KOPT-K1 (cell line): ENCODE results near the gene CDK11B.
A peak's percentile ranks its signal among the peaks of the same experiment; 100 is the strongest.
"Not testable (repeated sequence)": the region's sequence is repeated elsewhere in the genome, so short reads cannot be mapped to it uniquely, and the experiment has no call there.

Source experiments
- H3K27ac ChIP-seq: fragments of 200-600 bp; sonication (generic); 2 replicates; pipeline ENCODE4 v1.5.1; 2016; ENCODE audit warnings: antibody characterized with exemption, mild to moderate bottlenecking, low read depth, low read length; ENCODE audit not compliant: poor library complexity, severe bottlenecking
- H3K36me3 ChIP-seq: fragments of 200-600 bp; sonication (generic); 2 replicates; pipeline ENCODE4 v1.5.1; 2017; ENCODE audit warnings: antibody characterized with exemption, mild to moderate bottlenecking, low read length, moderate library complexity; ENCODE audit not compliant: insufficient read depth
- H3K9me3 ChIP-seq: fragments of 200-600 bp; sonication (generic); 2 replicates; pipeline ENCODE4 v1.5.1; 2017; ENCODE audit warnings: antibody characterized with exemption, low read length, mild to moderate bottlenecking; ENCODE audit not compliant: insufficient read depth, poor library complexity, severe bottlenecking

The CDK11B gene

GRCh38 chr1:1640711-1641461, 17.9 kb downstream of the CDK11B start:
- H3K9me3 ChIP-seq, H3K27ac ChIP-seq: not testable (repeated sequence)
- peaks cover 31% of the 10 kb centered on the region; the same call in 1 of the 2 replicates for H3K36me3 ChIP-seq

DNA sequence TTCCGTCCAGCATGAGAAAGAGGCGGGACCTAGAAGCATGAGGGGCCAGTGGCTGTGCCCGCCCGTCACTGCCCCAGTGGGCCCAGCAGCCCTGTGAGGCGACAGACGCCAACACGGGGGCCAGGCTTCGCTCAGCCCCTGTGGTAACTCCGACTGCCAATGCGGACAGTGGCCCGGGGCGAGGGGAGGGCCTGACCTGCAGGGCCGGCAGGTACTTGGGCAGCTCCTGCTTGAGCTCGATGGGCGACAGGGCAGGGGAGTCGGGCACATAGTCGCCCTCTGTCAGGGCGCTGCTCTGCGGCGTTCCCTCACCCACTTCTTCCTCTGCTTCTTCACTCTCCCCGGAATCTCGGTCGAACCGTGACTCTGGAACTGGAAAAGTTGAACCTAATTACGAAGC, 18.7 kb downstream of the CDK11B start:
- H3K36me3 ChIP-seq: peaks cover 27% of the 10 kb centered on the region; the same call in 1 of the 2 replicates
- not testable (repeated sequence) for H3K27ac ChIP-seq, H3K9me3 ChIP-seq

DNA sequence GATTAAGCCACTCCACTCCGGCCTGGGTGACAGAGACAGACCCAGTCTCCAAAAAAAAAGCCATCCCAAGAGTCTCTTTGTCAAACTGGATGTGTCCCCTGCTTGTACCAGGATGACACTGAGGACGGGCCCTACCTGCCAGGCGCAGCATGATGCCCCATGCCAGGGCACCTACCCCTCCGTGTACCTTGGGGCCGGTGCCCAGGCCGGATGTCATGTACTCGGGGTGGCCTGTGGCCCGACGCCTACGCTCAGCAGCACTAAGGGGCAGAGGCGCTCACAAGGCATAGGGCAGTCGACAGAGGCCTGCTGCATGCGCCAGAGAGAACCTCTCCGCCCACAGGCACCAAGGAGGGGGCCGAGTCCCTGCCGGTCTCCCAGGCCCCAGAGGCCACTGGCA, 19.4 kb downstream of the CDK11B start:
- H3K36me3 ChIP-seq: peaks cover 27% of the 10 kb centered on the region; the same call in 1 of the 2 replicates
- H3K9me3 ChIP-seq, H3K27ac ChIP-seq: not testable (repeated sequence)

- not testable (repeated sequence) for H3K9me3 ChIP-seq, H3K27ac ChIP-seq
- H3K36me3 ChIP-seq: peaks cover 27% of the 10 kb centered on the region; the same call in 1 of the 2 replicates
Measured at GRCh38 chr1:1638528-1638927, 20.3 kb downstream of the CDK11B start.

DNA sequence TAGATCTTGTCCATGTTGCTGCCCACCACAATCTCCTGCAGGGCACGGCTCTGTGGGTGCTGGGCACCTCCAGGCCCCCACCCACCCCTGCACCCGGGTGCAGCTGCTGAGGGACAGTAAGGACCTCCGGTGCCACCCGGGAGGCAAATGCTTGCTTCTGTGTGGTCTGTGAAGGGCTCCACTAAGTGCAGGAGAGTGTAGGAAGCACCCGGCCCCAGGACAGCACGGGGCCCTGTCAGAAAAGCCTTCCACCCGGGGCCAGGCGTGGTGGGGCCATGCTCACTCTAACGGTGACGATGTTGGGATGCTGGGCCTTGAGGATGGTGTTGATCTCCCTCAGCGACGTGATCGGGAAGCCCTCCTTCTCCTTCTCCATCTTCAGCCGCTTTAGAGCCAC, 21.3 kb downstream of the CDK11B start:
- H3K27ac ChIP-seq, H3K9me3 ChIP-seq: not testable (repeated sequence)
- peaks cover 27% of the 10 kb centered on the region; the same call in 1 of the 2 replicates for H3K36me3 ChIP-seq

DNA sequence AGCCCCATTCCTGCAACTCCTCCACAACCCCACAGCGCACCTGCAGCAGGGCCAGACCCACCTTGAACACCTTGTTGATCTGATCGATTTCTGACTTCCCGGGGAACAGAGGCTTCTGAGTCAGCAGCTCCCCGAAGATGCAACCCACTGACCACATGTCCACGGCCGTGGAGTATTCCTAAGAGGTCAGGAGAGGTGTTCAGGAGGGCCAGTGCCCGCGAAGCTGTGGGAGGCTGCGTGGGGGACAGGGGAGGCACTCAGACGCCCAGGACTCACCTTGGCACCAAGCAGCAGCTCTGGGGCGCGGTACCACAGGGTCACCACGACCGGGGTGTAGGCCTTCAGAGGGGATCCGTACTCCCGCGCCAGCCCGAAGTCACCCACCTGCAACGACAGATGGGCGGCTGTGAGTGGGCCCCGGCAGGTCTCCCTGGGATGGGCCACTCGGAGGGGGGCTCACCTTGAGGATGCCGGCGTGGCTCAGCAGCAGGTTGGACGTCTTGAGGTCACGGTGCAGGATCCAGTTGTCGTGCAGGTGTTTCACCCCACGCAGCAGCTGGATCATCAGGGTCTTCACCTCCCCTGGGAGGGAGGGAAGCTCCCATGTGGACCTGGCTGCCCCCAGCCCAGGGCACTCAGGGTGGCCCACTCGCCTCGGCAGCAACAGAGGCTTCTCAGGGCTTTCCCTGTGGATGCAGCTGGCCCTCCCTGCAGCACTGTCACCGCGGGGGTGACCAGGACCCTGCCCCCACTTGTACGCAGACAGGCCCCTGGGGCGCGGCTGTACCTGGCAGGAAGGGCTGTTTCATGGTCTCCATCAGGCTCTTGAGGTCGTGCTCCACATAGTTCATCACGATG, 22.0 kb downstream of the CDK11B start:
- not testable (repeated sequence) for H3K27ac ChIP-seq, H3K9me3 ChIP-seq
- peaks cover 27% of the 10 kb centered on the region; the same call in 1 of the 2 replicates for H3K36me3 ChIP-seq

DNA sequence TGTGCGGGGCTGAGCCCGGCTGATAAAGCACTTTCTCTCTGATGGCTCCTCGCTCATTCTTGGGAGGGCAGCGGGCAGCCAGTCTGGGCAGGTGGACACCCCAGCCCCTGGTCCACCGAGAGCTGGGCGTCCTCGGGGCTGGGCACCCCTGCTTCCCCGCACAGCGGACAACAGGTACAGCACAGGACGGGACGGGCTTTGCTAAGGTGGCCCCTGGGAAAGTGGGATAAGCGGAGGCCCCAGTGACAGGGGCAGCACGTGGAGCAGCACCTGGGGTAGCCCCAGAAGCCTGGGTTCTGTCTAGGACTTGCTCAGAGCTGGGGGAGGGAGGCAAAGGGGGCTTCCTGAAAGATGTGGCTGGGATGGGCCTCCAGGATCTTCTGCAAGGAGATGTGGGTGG, 24.2 kb downstream of the CDK11B start:
- H3K9me3 ChIP-seq, H3K27ac ChIP-seq: not testable (repeated sequence)
- peaks cover 25% of the 10 kb centered on the region; the same call in 1 of the 2 replicates for H3K36me3 ChIP-seq

- not testable (repeated sequence) for H3K9me3 ChIP-seq, H3K27ac ChIP-seq
- peaks cover 17% of the 10 kb centered on the region; the same call in 1 of the 2 replicates for H3K36me3 ChIP-seq
Measured at GRCh38 chr1:1633409-1633808, 25.4 kb downstream of the CDK11B start.

- H3K27ac ChIP-seq: peak within 1 kb of the TSS; percentile 77
- no peaks in the 10 kb centered on the region for H3K9me3 ChIP-seq
- H3K36me3 ChIP-seq: peaks cover 8% of the 10 kb centered on the region; the same call in 1 of the 2 replicates
Measured at GRCh38 chr1:1631782-1632420, 26.9 kb downstream of the CDK11B start, which contains the start of gene MMP23B. MMP23B (plus strand) TSS chr1:1632173; CDS start chr1:1632219, 46 bp downstream.

DNA sequence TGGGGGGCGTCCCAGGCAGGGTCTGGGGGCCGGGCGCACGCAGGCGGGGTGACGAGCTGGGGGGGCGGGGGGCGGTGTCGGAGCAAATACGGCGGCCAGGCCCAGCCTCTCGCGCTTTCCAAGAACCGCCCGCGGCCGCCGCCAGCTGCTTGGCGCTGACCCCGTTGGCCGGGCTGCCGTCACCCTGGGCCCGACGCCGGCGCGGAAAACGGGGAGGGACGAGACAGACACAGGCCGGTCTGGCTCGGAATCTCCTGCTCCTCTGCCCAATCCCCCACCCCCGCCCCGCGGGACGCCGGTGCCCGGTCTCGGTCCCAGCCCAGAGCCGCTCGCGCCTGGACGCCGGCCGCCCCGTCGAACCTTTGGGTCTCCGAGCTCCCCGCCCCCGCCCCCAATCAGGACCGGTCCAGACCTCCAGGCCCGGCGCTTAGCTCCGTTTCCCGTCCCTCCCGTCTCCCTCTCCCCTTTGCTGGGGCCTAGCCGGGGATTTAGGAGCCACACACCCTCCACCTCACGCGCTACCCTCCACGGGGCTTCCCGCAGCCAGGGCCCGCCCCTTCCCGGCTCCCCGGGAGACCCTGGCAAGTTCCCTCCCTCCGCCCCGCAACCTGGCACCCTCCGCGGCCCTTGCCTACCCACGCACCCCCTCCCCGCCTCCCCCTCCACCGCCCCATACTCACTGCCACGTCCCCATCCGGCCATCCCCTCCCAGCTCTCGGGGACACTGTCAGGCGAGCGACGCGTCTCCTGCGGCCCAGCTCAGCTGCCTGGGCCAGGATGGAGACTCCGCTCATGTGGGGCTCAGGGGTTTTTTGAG, 27.6 kb downstream of the CDK11B start:
- Histone ChIP-seq H3K9me3 (no peaks in the 10 kb centered on the region), H3K27ac (peak overlapping the region; percentile 77), H3K36me3 (peaks cover 2% of the 10 kb centered on the region; the same call in 1 of the 2 replicates)

DNA sequence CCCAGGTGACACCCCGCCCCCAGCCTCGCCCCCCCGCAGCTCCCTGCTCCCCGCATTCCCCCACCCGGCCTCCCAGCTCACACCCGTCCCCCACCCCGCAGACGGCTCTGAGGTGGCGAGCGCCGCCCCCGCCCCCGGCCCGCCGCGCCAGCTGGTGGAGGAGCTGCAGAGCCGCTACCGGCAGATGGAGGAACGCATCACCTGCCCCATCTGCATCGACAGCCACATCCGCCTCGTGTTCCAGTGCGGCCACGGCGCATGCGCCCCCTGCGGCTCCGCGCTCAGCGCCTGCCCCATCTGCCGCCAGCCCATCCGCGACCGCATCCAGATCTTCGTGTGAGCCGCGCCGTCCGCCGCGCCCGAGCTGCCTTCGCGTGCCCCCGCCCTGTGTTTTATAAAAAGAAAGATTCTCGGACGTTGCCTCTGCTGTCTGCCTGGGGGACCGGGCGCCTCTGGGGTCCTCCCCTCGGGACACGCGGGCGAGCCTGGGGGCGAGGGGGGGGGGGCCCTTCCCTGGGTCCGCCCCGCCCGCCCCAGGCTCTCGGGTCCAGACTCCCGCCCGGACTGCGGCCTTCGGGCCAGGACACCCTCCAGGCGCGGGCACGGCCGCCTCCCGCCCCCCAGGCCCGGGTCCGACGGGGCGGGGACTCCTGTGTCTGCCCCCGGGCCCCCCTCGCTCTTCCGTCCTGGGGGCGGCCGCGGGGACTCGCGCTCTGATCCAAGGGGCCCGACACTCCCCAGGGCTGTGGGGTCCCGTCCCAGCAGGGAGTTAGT, 28.4 kb downstream of the CDK11B start:
- H3K9me3 ChIP-seq: no peaks in the 10 kb centered on the region
- H3K27ac ChIP-seq: peak overlapping the region; percentile 77
- H3K36me3 ChIP-seq: no peaks in the 10 kb centered on the region

- Histone ChIP-seq H3K27ac (peak overlapping the region; percentile 77), H3K9me3 (no peaks in the 10 kb centered on the region), H3K36me3 (no peaks in the 10 kb centered on the region)
Measured at GRCh38 chr1:1629430-1630190, 29.2 kb downstream of the CDK11B start.

- H3K36me3 ChIP-seq: no peaks in the 10 kb centered on the region
- no peaks in the 10 kb centered on the region for H3K9me3 ChIP-seq
- H3K27ac ChIP-seq: peak overlapping the region; percentile 77
Measured at GRCh38 chr1:1628754-1629429, 29.9 kb downstream of the CDK11B start.
